Fibroblast of villous mesenchyme (primary cell): ENCODE data around the gene ZNF681. TPM values are rescaled to one million over a fixed set of nuclear protein-coding genes. Genes with fewer than 3 reads are reported as not detected.
"Not testable (repeated sequence)": the region's sequence is repeated elsewhere in the genome, so short reads cannot be mapped to it uniquely, and the experiment has no call there.

ENCODE experiments used
- DNase-seq: peaks from one replicate; pipeline ENCODE4 v3.0.0-alpha.2; 2010; ENCODE audit warnings: low read depth
- H3K4me3 ChIP-seq: 2 replicates; pipeline ENCODE4 v1.5.1; 2011; ENCODE audit warnings: low read depth, mild to moderate bottlenecking, low read length
- total RNA-seq: library from RNA; depleted of rRNA; stranded (reverse); fragments of >200 nt; gene quantifications from 2 replicates; pipeline ENCODE4 v1.2.3, GENCODE V29; 2012
- TF ChIP-seq, protein P1 (sequence below): IDR thresholded peaks from 2 replicates; pipeline ENCODE4 v1.5.1; 2012; ENCODE audit warnings: low read depth, mild to moderate bottlenecking, low read length; ENCODE audit not compliant: insufficient read depth

Gene ZNF681
- total RNA-seq, 1 donor = 0.43 TPM

DNA sequence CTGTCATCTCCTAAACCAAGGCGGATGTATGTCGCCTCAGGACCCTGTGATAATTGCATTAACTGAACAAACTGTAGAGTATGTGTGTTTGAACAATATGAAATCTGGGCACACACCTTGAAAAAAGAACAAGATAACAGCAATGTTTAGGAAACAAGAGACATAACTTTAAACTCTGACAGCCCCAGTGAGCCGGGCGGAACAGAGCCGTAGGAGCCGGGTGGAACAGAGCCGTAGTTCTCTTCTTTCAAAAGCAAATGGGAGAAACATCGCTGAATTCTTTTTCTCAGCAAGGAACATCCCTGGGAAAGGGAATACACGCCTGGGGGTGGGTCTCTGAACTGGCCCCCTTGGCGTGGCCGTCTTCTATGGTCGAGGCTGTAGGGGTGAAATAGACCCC lies 39.9 kb downstream of the ZNF681 start:
- no peak overlapping the region for H3K4me3 ChIP-seq
- no peak for DNase-seq
- TF ChIP-seq, protein P1, sequence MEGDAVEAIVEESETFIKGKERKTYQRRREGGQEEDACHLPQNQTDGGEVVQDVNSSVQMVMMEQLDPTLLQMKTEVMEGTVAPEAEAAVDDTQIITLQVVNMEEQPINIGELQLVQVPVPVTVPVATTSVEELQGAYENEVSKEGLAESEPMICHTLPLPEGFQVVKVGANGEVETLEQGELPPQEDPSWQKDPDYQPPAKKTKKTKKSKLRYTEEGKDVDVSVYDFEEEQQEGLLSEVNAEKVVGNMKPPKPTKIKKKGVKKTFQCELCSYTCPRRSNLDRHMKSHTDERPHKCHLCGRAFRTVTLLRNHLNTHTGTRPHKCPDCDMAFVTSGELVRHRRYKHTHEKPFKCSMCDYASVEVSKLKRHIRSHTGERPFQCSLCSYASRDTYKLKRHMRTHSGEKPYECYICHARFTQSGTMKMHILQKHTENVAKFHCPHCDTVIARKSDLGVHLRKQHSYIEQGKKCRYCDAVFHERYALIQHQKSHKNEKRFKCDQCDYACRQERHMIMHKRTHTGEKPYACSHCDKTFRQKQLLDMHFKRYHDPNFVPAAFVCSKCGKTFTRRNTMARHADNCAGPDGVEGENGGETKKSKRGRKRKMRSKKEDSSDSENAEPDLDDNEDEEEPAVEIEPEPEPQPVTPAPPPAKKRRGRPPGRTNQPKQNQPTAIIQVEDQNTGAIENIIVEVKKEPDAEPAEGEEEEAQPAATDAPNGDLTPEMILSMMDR = no peak

DNA sequence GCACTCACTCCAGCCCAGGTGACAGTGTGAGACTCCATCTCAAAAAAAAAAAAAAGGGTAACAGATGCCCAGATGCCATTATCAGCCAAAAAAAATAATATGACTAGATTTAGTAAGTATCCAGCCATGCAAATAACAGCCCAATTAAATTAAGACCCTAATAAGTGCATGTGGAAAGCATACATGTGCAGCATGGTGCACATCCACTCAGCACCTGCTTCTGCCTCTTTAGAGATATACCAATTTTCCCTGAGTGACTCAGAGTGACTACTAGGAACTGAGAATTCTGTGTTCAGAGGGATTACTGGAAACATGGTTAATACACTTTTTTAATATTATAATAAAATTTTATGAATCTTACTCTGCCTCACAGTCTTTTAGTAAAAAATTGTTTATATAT lies 41.9 kb downstream of the ZNF681 start:
- TF ChIP-seq, protein P1 = no peak
- no peak for DNase-seq
- no peak overlapping the region for H3K4me3 ChIP-seq

DNA sequence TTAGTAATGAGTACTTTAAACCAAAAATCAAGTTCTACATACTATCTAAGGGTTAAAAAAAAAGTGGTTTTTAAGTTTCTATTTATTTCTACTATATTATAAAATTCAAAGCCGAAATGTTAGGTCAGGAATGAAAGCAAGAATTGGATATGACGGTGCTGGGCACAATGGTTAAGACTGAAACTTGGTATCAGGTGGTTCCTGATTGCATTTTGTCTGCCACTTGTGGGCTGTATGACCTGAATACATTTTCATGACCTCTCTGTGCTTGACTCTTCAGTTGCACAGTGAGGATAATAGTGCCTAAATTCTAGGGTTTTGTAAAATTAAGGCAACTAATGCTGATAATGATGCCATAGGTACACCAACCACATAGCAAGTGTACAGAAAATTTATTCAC lies 49.3 kb downstream of the ZNF681 start:
- TF ChIP-seq, protein P1 = no peak
- H3K4me3 ChIP-seq = no peak overlapping the region
- no peak for DNase-seq

DNA sequence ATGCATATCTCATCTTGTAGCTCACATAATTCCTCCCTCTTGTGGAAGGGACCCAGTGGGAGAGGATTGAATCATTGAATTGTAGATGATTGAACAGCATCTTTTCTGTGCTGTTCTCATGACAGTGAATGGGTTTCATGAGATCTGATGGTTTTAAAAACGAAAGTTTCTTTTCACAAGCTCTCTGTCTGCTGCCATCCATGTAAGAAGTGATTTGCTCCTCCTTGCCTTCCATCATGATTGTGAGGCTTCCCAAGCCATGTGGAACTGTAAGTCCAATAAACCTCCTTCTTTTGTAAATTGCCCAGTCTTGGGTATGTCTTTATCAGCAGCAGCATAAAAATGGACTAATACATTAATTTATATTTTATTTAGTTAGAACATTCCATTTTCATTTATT lies 52.0 kb downstream of the ZNF681 start:
- TF ChIP-seq, protein P1 = no peak
- no peak for DNase-seq
- H3K4me3 ChIP-seq = no peak overlapping the region

DNA sequence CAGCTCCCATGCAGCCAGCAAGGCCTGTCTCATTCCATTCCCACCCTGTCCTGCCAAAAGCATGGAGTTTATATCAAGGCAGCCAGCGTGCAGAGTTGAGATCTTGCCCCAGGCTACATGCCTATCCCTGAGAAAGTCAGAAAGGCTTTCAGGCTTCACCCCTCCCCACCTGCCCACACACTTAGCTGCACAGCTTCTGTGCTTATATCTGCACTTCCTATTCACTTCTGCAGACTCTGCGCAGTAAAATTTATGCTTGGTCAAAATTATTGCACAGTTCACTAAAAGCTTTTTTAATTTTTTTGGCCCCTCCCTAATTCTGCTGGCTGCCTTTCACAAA lies 59.2 kb downstream of the ZNF681 start:
- no peak for DNase-seq
- TF ChIP-seq, protein P1 = no peak
- no peak overlapping the region for H3K4me3 ChIP-seq

DNA sequence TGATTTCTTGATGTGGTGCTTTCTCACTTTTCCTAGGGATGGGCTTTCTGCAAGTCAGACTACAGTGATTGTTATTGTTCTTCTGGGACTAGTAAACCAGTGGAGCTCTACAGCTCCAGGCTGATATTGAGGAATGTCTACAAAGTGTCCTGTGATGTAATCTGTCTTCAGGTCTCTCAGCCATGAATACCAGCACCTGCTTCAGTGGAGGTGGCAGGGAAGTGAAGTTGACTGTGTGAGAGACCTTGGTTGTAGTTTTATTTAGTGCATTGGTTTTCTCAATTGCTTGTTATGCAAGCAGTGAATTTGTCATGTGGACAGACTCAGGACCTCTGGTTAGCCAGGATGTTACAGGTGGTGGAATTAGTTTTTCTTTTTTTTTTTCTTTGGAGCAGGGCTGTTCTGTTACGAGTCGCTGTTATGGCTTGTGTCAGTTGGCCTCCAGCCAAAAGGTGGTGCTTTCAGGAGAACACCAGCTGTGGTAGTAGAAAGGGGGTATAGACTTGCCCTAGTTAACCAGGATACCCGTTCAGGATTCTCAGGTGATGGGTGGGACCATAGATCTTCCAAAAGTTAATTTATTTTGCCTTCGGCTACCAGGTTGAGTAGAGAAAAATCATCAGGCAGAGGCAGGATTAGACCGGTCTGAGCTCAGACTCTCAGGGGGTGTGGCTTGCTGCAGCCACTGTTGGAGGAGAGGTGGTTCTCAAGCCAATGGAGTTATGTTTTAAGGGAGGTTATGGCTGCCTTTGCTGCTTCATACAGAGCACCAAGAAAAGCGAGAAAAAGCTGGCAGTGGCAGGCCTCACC lies 59.8 kb downstream of the ZNF681 start:
- no peak for DNase-seq
- no peak overlapping the region for H3K4me3 ChIP-seq
- TF ChIP-seq, protein P1 = no peak

DNA sequence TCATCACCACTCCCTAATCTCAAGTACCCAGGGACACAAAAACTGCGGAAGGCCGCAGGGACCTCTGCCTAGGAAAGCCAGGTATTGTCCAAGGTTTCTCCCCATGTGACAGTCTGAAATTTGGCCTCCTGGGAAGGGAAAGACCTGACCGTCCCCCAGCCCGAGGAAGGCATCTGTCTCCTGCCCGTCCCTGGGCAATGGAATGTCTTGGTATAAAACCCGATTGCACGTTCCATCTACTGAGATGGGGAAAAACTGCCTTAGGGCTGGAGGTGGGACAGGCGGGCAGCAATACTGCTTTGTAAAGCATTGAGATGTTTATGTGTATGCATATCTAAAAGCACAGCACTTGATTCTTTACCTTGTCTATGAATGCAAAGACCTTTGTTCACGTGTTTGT lies 65.8 kb downstream of the ZNF681 start:
- DNase-seq, H3K4me3 ChIP-seq: not testable (repeated sequence)

Other genes with a start within 250 kb of the ZNF681 start
- 7.4 and 10.4 TPM in 2 replicates for gene ZNF675, start 71.7 kb downstream of the ZNF681 start, total RNA-seq
- gene ZNF726, start 156.0 kb upstream of the ZNF681 start, total RNA-seq = 4.3 and 4.5 TPM in 2 replicates